H9 (cell line): ENCODE results near the gene MOV10L1. TPM values are rescaled to one million over a fixed set of nuclear protein-coding genes. Genes with fewer than 3 reads are reported as not detected.

Experiments
- DNase-seq: peaks from one replicate; pipeline ENCODE4 v3.0.0-alpha.2; 2017
- H2AFZ ChIP-seq: one replicate; pipeline ENCODE4 v1.6.1; 2013; ENCODE audit warnings: mild to moderate bottlenecking, low read length, control low read depth, moderate library complexity
- H2AK5ac ChIP-seq: 2 replicates; pipeline ENCODE4 v1.6.1; 2013; ENCODE audit warnings: low read length, control low read depth, mixed read lengths; ENCODE audit not compliant: insufficient read length
- H2BK120ac ChIP-seq: one replicate; pipeline ENCODE4 v1.6.1; 2013; ENCODE audit warnings: low read depth, mild to moderate bottlenecking, low read length, control low read depth, inconsistent platforms; ENCODE audit not compliant: poor library complexity, severe bottlenecking
- H2BK12ac ChIP-seq: 2 replicates; pipeline ENCODE4 v1.6.1; 2013; ENCODE audit warnings: low read length, control low read depth, mixed read lengths, low read depth; ENCODE audit not compliant: insufficient read length
- H2BK15ac ChIP-seq: 2 replicates; pipeline ENCODE4 v1.6.1; 2013; ENCODE audit warnings: low read depth, low read length, control low read depth
- H2BK20ac ChIP-seq: one replicate; pipeline ENCODE4 v1.6.1; 2013; ENCODE audit warnings: low read depth, mild to moderate bottlenecking, low read length, control low read depth, inconsistent platforms; ENCODE audit not compliant: poor library complexity, severe bottlenecking
- H2BK5ac ChIP-seq: 2 replicates; pipeline ENCODE4 v1.6.1; 2013; ENCODE audit warnings: low read length, control low read depth, mixed read lengths; ENCODE audit not compliant: insufficient read length
- H3K14ac ChIP-seq: 2 replicates; pipeline ENCODE4 v1.6.1; 2013; ENCODE audit warnings: low read length, control low read depth; ENCODE audit not compliant: insufficient read depth
- H3K18ac ChIP-seq: 2 replicates; pipeline ENCODE4 v1.6.1; 2013; ENCODE audit warnings: low read depth, mild to moderate bottlenecking, mixed read lengths, low read length, control low read depth; ENCODE audit not compliant: insufficient read length
- H3K23ac ChIP-seq: 2 replicates; pipeline ENCODE4 v1.6.1; 2013; ENCODE audit warnings: low read length, control low read depth, mixed read lengths, low read depth; ENCODE audit not compliant: insufficient read length
- H3K23me2 ChIP-seq: 2 replicates; pipeline ENCODE4 v1.6.1; 2013; ENCODE audit warnings: low read depth, mild to moderate bottlenecking, mixed read lengths, low read length, control low read depth; ENCODE audit not compliant: insufficient read length, poor library complexity, severe bottlenecking
- H3K27ac ChIP-seq: 2 replicates; pipeline ENCODE4 v1.5.1; 2013; ENCODE audit warnings: low read length, control low read depth, mixed read lengths, low read depth; ENCODE audit not compliant: insufficient read length
- H3K27me3 ChIP-seq: 2 replicates; pipeline ENCODE4 v1.6.1; 2013; ENCODE audit warnings: low read length, control low read depth, inconsistent platforms; ENCODE audit not compliant: insufficient read depth
- H3K4ac ChIP-seq: 2 replicates; pipeline ENCODE4 v1.6.1; 2013; ENCODE audit warnings: low read depth, mild to moderate bottlenecking, control low read depth, inconsistent platforms, low read length, moderate library complexity
- H3K4me1 ChIP-seq: 2 replicates; pipeline ENCODE4 v1.6.1; 2013; ENCODE audit warnings: low read length, control low read depth, inconsistent platforms; ENCODE audit not compliant: insufficient read depth
- H3K4me2 ChIP-seq: 2 replicates; pipeline ENCODE4 v1.6.1; 2013; ENCODE audit warnings: low read length, control low read depth, mixed read lengths; ENCODE audit not compliant: insufficient read length, insufficient read depth
- H3K56ac ChIP-seq: 2 replicates; pipeline ENCODE4 v1.6.1; 2013; ENCODE audit warnings: low read depth, mild to moderate bottlenecking, mixed read lengths, low read length, control low read depth; ENCODE audit not compliant: insufficient read length
- H3K79me1 ChIP-seq: 2 replicates; pipeline ENCODE4 v1.6.1; 2013; ENCODE audit warnings: low read depth, mild to moderate bottlenecking, moderate library complexity, low read length, control low read depth, inconsistent platforms; ENCODE audit not compliant: insufficient read depth, poor library complexity, severe bottlenecking
- H3K79me2 ChIP-seq: 2 replicates; pipeline ENCODE4 v1.6.1; 2013; ENCODE audit warnings: low read length, control low read depth, inconsistent platforms; ENCODE audit not compliant: insufficient read depth
- H3K9ac ChIP-seq: 2 replicates; pipeline ENCODE4 v1.6.1; 2013; ENCODE audit warnings: low read length, control low read depth, mixed read lengths; ENCODE audit not compliant: insufficient read length; ENCODE audit errors: extremely low read depth
- H3K9me3 ChIP-seq: one replicate; pipeline ENCODE4 v1.6.1; 2013; ENCODE audit warnings: low read depth, low read length, inconsistent platforms; ENCODE audit not compliant: control insufficient read depth
- H3T11ph ChIP-seq: one replicate; pipeline ENCODE4 v1.6.1; 2013; ENCODE audit warnings: mild to moderate bottlenecking, low read length, control low read depth, inconsistent platforms
- H4K20me1 ChIP-seq: one replicate; pipeline ENCODE4 v1.6.1; 2013; ENCODE audit not compliant: control insufficient read depth, insufficient read length, insufficient read depth
- H4K5ac ChIP-seq: 2 replicates; pipeline ENCODE4 v1.6.1; 2013; ENCODE audit warnings: low read depth, mild to moderate bottlenecking, mixed read lengths, low read length, control low read depth; ENCODE audit not compliant: insufficient read length
- H4K8ac ChIP-seq: replicated peaks from 2 replicates; pipeline ENCODE4 v1.6.1; 2013; ENCODE audit warnings: low read length, control low read depth, mixed read lengths, low read depth; ENCODE audit not compliant: insufficient read length
- H4K91ac ChIP-seq: 2 replicates; pipeline ENCODE4 v1.6.1; 2013; ENCODE audit warnings: low read depth, mild to moderate bottlenecking, moderate library complexity, mixed read lengths, low read length, control low read depth; ENCODE audit not compliant: insufficient read length
- H3K27ac Mint-ChIP-seq, 3 experiments: 2 replicates in 2 of 3; 3 replicates in 1 of 3; pipeline ENCODE4 v1.8.0; 2020 to 2021; ENCODE audit warnings: mixed read lengths in 3 of 3, mild to moderate bottlenecking in 1 of 3, moderate library complexity in 1 of 3
- H3K27me3 Mint-ChIP-seq: 2 replicates; pipeline ENCODE4 v1.8.0; 2021; ENCODE audit warnings: low read depth, mild to moderate bottlenecking, moderate library complexity, mixed read lengths
- H3K36me3 Mint-ChIP-seq, 3 experiments: 2 replicates in 2 of 3; 3 replicates in 1 of 3; pipeline ENCODE4 v1.8.0; 2020 to 2021; ENCODE audit warnings: low read depth in 3 of 3, mixed read lengths in 3 of 3; ENCODE audit not compliant: insufficient read depth in 1 of 3
- H3K4me1 Mint-ChIP-seq, 2 experiments: 2 replicates each; pipeline ENCODE4 v1.8.0; 2020; ENCODE audit warnings: mixed read lengths in 2 of 2
- H3K4me3 Mint-ChIP-seq, 2 experiments: 2 replicates in 1 of 2; 3 replicates in 1 of 2; pipeline ENCODE4 v1.8.0; 2020 to 2021; ENCODE audit warnings: mild to moderate bottlenecking in 2 of 2, mixed read lengths in 2 of 2, moderate library complexity in 1 of 2
- H3K9me3 Mint-ChIP-seq, 2 experiments: 2 replicates in 1 of 2; 3 replicates in 1 of 2; pipeline ENCODE4 v1.8.0; 2020; ENCODE audit warnings: mild to moderate bottlenecking in 2 of 2, mixed read lengths in 2 of 2, moderate library complexity in 1 of 2
- CTCF ChIP-seq: fragments of 200-600 bp; sonication (generic); conservative IDR thresholded peaks from 3 replicates; pipeline ENCODE4 v1.8.0; 2021; ENCODE audit warnings: antibody characterized with exemption, mild to moderate bottlenecking
- WGBS: extraction: QIAGEN DNeasy Blood & Tissue Kit; methylation state at CpG from one replicate; pipeline ENCODE4 v1.1.7; 2013; ENCODE audit warnings: missing lambda C conversion rate, low lambda C conversion rate, mixed read lengths; ENCODE audit not compliant: insufficient read length; ENCODE audit errors: extremely low coverage; 5-methylcytosine and 5-hydroxymethylcytosine counted together
- total RNA-seq: library from RNA; stranded (reverse); gene quantifications from 2 replicates; pipeline ENCODE4 v1.2.1, GENCODE V29; 2021

Gene MOV10L1
- total RNA-seq, 1 experiment from 2014 or later: not detected

- H3K36me3 Mint-ChIP-seq: no peaks in the 10 kb centered on the region
Observed at GRCh38 chr22:50140615-50141014, 50.8 kb downstream of the MOV10L1 start.

More at GRCh38 chr22:50140615-50141014, 50.8 kb downstream of the MOV10L1 start:
- Histone ChIP-seq H3K79me2 (no peaks in the 10 kb centered on the region), H2BK12ac (no peak overlapping the region), H2BK15ac (no peak overlapping the region), H3K4ac (no peak overlapping the region), H2AFZ (no peak overlapping the region), H2BK120ac (no peak overlapping the region), H3K4me2 (no peak overlapping the region), H3K23me2 (no peaks in the 10 kb centered on the region), H3K27ac (no peak overlapping the region), H4K5ac (no peak overlapping the region), H3K18ac (no peak overlapping the region), H3K9me3 (no peaks in the 10 kb centered on the region), H3K79me1 (no peaks in the 10 kb centered on the region), H3K14ac (no peak overlapping the region), H4K8ac (no peak overlapping the region), H4K20me1 (no peaks in the 10 kb centered on the region), H3T11ph (no peak overlapping the region), H2AK5ac (no peak overlapping the region), H2BK20ac (no peak overlapping the region), H3K56ac (no peak overlapping the region), H3K27me3 (no peaks in the 10 kb centered on the region), H3K9ac (no peak overlapping the region), H3K4me1 (no peaks in the 10 kb centered on the region), H2BK5ac (no peak overlapping the region), H3K23ac (no peak overlapping the region), H4K91ac (no peak overlapping the region)
- Mint-ChIP-seq H3K27me3 (peaks cover 18% of the 10 kb centered on the region), H3K27ac (no peak overlapping the region), H3K9me3 (peaks cover 0 to 3% of the 10 kb centered on the region in 2 experiments; a peak in 2 of 5 replicates), H3K4me3 (no peak overlapping the region; a peak in 1 of 5 replicates), H3K4me1 (peaks cover 2 to 3% of the 10 kb centered on the region in 2 experiments)
- TF ChIP-seq CTCF: no peak
- no CpG with 5 or more reads among the region's 3 CpGs for WGBS
- no peak for DNase-seq
